Measurements from ENCODE around the gene SLC18A2. TPM values are rescaled to one million over a fixed set of nuclear protein-coding genes. Genes with fewer than 3 reads are reported as not detected.

The SLC18A2 gene
- polyA plus RNA-seq, 3 donors, result 0.14 TPM; not detected in 2

- intact Hi-C loops (cut with micrococcal nuclease), result no loop called here
- no peak for DNase-seq
- Mint-ChIP-seq H3K27ac (no peak overlapping the region), H3K4me1 (peaks cover 2% of the 10 kb centered on the region), H3K4me3 (no peak overlapping the region), H3K27me3 (ENCODE audit: low read depth in 3 of 3) (peaks cover 1 to 2% (median 2%) of the 10 kb centered on the region in 3 donors), H3K9me3 (no peaks in the 10 kb centered on the region), H3K36me3 (peaks cover 2 to 3% of the 10 kb centered on the region in 2 donors)
- no peaks in the 10 kb centered on the region for H3K4me1 ChIP-seq (ENCODE audit: control insufficient read depth in 1 of 2, insufficient read depth in 2 of 2, low read length in 2 of 2)
- no peaks in the 10 kb centered on the region for H3K27me3 ChIP-seq (ENCODE audit: control insufficient read depth in 2 of 2, insufficient read depth in 2 of 2, low read length in 2 of 2)
- WGBS (ENCODE audit: insufficient coverage), result no CpG with 5 or more reads among the region's 3 CpGs
- H3K9me3 ChIP-seq (replicated peaks in 1 of 2; ENCODE audit: control insufficient read depth in 1 of 2, insufficient read depth in 1 of 2, low read length in 2 of 2), result no peaks in the 10 kb centered on the region
- no peaks in the 10 kb centered on the region for H3K36me3 ChIP-seq (replicated peaks in 1 of 2; ENCODE audit: control insufficient read depth in 1 of 2, insufficient read depth in 2 of 2, low read length in 2 of 2)
- no peak for TF ChIP-seq CTCF (IDR thresholded peaks at IDR 0.05)
- no peak overlapping the region for H3K9ac ChIP-seq (ENCODE audit: insufficient read depth, low read length, poor library complexity, severe bottlenecking)
- no peaks in the 10 kb centered on the region for H3K79me2 ChIP-seq (ENCODE audit: insufficient read depth, low read length)
- no peak overlapping the region for H3K27ac ChIP-seq (ENCODE audit: low read depth in 1 of 2, low read length in 2 of 2)
- no peaks in the 10 kb centered on the region for H4K20me1 ChIP-seq (ENCODE audit: insufficient read depth, low read length)
- H3K4me2 ChIP-seq (replicated peaks; ENCODE audit: extremely low read depth, low read length, poor library complexity, severe bottlenecking), result no peak overlapping the region
- H2AFZ ChIP-seq (ENCODE audit: insufficient read depth, low read depth, low read length, poor library complexity, severe bottlenecking), result no peak overlapping the region
- no peak overlapping the region for H3K4me3 ChIP-seq (replicated peaks in 1 of 3; ENCODE audit: low read depth in 2 of 3, low read length in 3 of 3)
Observed at GRCh38 chr10:117273980-117274379, 33.1 kb downstream of the SLC18A2 start.

GRCh38 chr10:117274509-117274908 lies 33.6 kb downstream of the SLC18A2 start:
- Mint-ChIP-seq H3K9me3 (no peaks in the 10 kb centered on the region), H3K4me1 (peaks cover 2% of the 10 kb centered on the region), H3K27me3 (ENCODE audit: low read depth in 3 of 3) (peaks cover 1 to 2% (median 2%) of the 10 kb centered on the region in 3 donors), H3K36me3 (peaks cover 2 to 5% of the 10 kb centered on the region in 2 donors), H3K27ac (no peak overlapping the region), H3K4me3 (no peak overlapping the region)
- Histone ChIP-seq H3K27ac (ENCODE audit: low read depth in 1 of 2, low read length in 2 of 2) (no peak overlapping the region), H2AFZ (ENCODE audit: insufficient read depth, low read depth, low read length, poor library complexity, severe bottlenecking) (no peak overlapping the region), H3K79me2 (ENCODE audit: insufficient read depth, low read length) (no peaks in the 10 kb centered on the region), H4K20me1 (ENCODE audit: insufficient read depth, low read length) (no peaks in the 10 kb centered on the region), H3K27me3 (ENCODE audit: control insufficient read depth in 2 of 2, insufficient read depth in 2 of 2, low read length in 2 of 2) (no peaks in the 10 kb centered on the region), H3K4me2 (replicated peaks; ENCODE audit: extremely low read depth, low read length, poor library complexity, severe bottlenecking) (no peak overlapping the region), H3K9me3 (replicated peaks in 1 of 2; ENCODE audit: control insufficient read depth in 1 of 2, insufficient read depth in 1 of 2, low read length in 2 of 2) (no peaks in the 10 kb centered on the region), H3K36me3 (replicated peaks in 1 of 2; ENCODE audit: control insufficient read depth in 1 of 2, insufficient read depth in 2 of 2, low read length in 2 of 2) (no peaks in the 10 kb centered on the region), H3K9ac (ENCODE audit: insufficient read depth, low read length, poor library complexity, severe bottlenecking) (no peak overlapping the region), H3K4me1 (ENCODE audit: control insufficient read depth in 1 of 2, insufficient read depth in 2 of 2, low read length in 2 of 2) (no peaks in the 10 kb centered on the region), H3K4me3 (replicated peaks in 1 of 3; ENCODE audit: low read depth in 2 of 3, low read length in 3 of 3) (no peak overlapping the region)
- TF ChIP-seq CTCF (IDR thresholded peaks at IDR 0.05), result no peak
- intact Hi-C loops (cut with micrococcal nuclease), result no loop called here
- 96% methylated on average over 3 of the region's 5 CpGs for WGBS (ENCODE audit: insufficient coverage)
- no peak for DNase-seq
